ENCODE data around the gene HMSD. TPM values are rescaled to one million over a fixed set of nuclear protein-coding genes. Genes with fewer than 3 reads are reported as not detected.
A peak's percentile ranks its signal among the peaks of the same experiment; 100 is the strongest.

Gene HMSD
- total RNA-seq, 1 experiment from 2014 or later, result 3.0 TPM

GRCh38 chr18:63994783-63995399 is 45.8 kb downstream of the HMSD start:
- DNase-seq (ENCODE audit: low spot score) (peak; percentile 69), ATAC-seq (peak; percentile 80)
- H3K36me3 Mint-ChIP-seq, result peaks cover 18% of the 10 kb centered on the region
- peaks cover 49% of the 10 kb centered on the region for H3K9me3 Mint-ChIP-seq
- TF ChIP-seq PRDM15 (CRISPR knock-in tag; IDR thresholded peaks at IDR 0.05), result no peak
- TF ChIP-seq CTCF (IDR thresholded peaks at IDR 0.05), result peak; percentile 73
- H3K27ac Mint-ChIP-seq, result no peak overlapping the region
- H3K4me3 Mint-ChIP-seq, result no peak overlapping the region
- H3K27me3 Mint-ChIP-seq (ENCODE audit: low read depth), result peaks cover 8% of the 10 kb centered on the region
- no peaks in the 10 kb centered on the region for H3K4me1 Mint-ChIP-seq
- CTCF ChIA-PET, result interaction anchor here (0.6 to 1.7 kb wide), 17 partner anchors 10 to 489 kb away, joined by 3 to 20 read pairs (median 4); partner anchors contain the start of genes HMSD and SERPINB8
- POLR2A ChIA-PET, result interaction anchor here (0.9 kb wide), 1 partner anchor 24 kb away, joined by 4 read pairs; no protein-coding TSS in a partner anchor

GRCh38 chr18:63997041-63997440 is 47.9 kb downstream of the HMSD start:
- Mint-ChIP-seq H3K27me3 (ENCODE audit: low read depth) (peaks cover 13% of the 10 kb centered on the region), H3K9me3 (peaks cover 43% of the 10 kb centered on the region), H3K4me3 (no peak overlapping the region), H3K27ac (no peak overlapping the region), H3K4me1 (no peaks in the 10 kb centered on the region), H3K36me3 (peaks cover 18% of the 10 kb centered on the region)
- DNase-seq (ENCODE audit: low spot score), result no peak
- ChIA-PET POLR2A (no interaction called here), CTCF (no interaction called here)
- TF ChIP-seq IRF2 (CRISPR knock-in tag; IDR thresholded peaks at IDR 0.05; ENCODE audit: borderline replicate concordance, low read depth) (no peak), PRRX2 (CRISPR knock-in tag; IDR thresholded peaks at IDR 0.05) (no peak), JUN (CRISPR knock-in tag; IDR thresholded peaks at IDR 0.05) (no peak), NR3C1 (CRISPR knock-in tag; conservative IDR thresholded peaks at IDR 0.05; ENCODE audit: low read depth) (no peak), USF1 (CRISPR knock-in tag; IDR thresholded peaks at IDR 0.05) (no peak)
- no peak for ATAC-seq

GRCh38 chr18:63997606-63998005 is 48.5 kb downstream of the HMSD start:
- ATAC-seq (no peak), DNase-seq (ENCODE audit: low spot score) (no peak)
- Mint-ChIP-seq H3K36me3 (peaks cover 14% of the 10 kb centered on the region), H3K27ac (no peak overlapping the region), H3K9me3 (peaks cover 40% of the 10 kb centered on the region), H3K4me1 (no peaks in the 10 kb centered on the region), H3K27me3 (ENCODE audit: low read depth) (peaks cover 15% of the 10 kb centered on the region), H3K4me3 (no peak overlapping the region)
- ChIA-PET POLR2A (no interaction called here), CTCF (no interaction called here)
- TF ChIP-seq STAT6 (CRISPR knock-in tag; conservative IDR thresholded peaks at IDR 0.05; ENCODE audit: low read depth) (no peak), FOXP4 (CRISPR knock-in tag; IDR thresholded peaks at IDR 0.05) (no peak), IRF1 (CRISPR knock-in tag; IDR thresholded peaks at IDR 0.05) (no peak), ATF2 (CRISPR knock-in tag; IDR thresholded peaks at IDR 0.05; ENCODE audit: borderline replicate concordance, low read depth) (no peak), MXD4 (CRISPR knock-in tag; IDR thresholded peaks at IDR 0.05; ENCODE audit: borderline replicate concordance) (no peak), ATF3 (CRISPR knock-in tag; conservative IDR thresholded peaks at IDR 0.05) (no peak), SOX15 (CRISPR knock-in tag; IDR thresholded peaks at IDR 0.05) (no peak), TEAD4 (CRISPR knock-in tag; IDR thresholded peaks at IDR 0.05) (no peak), NR2C2 (CRISPR knock-in tag; IDR thresholded peaks at IDR 0.05) (no peak), FOXK1 (CRISPR knock-in tag; IDR thresholded peaks at IDR 0.05) (no peak), CBFB (CRISPR knock-in tag; IDR thresholded peaks at IDR 0.05; ENCODE audit: low read depth) (no peak)
